K562 (cell line): ENCODE data around the gene CXCL12. TPM values are rescaled to one million over a fixed set of nuclear protein-coding genes. Genes with fewer than 3 reads are reported as not detected.
A peak's percentile ranks its signal among the peaks of the same experiment; 100 is the strongest.

Experiments
- ATAC-seq: fragments of 200-7000 bp; cut with Tn5 transposase; 3 replicates; pipeline ENCODE4 v1.9.1; 2020; ENCODE audit warnings: moderate library complexity
- BruUV-seq: library from RNA; stranded (reverse); fragments of 400-500 nt; replicated peaks from 2 replicates; lab custom pipeline; 2021; lab: Mats Ljungman, UMichigan
- CTCF ChIA-PET: fragments of 300-600 bp; formaldehyde crosslinking; extraction: SDS; loops from one replicate; lab custom pipeline; 2021; ENCODE audit warnings: low intra/inter-chr PET ratio; lab: Yijun Ruan, JAX
- POLR2A ChIA-PET: fragments of 300-600, 350-650 bp; sonication (Branson Sonifier 250); formaldehyde crosslinking; extraction: SDS; loops from one replicate; lab custom pipeline; 2021; ENCODE audit warnings: antibody characterized with exemption, inconsistent platforms; lab: Yijun Ruan, JAX
- DNase-seq, 4 experiments: peaks; one replicate each; pipeline versions ENCODE4 v3.0.0 to v3.0.0-alpha.2; 2011 to 2018; ENCODE audit warnings: low spot score in 3 of 4, mixed read lengths in 3 of 4; ENCODE audit errors: extremely low read depth in 1 of 4
- FAIRE-seq: peaks from 2 replicates; lab custom pipeline; 2011; peaks lifted over from hg19 to GRCh38; lab: Jason Lieb, UNC
- H2AFZ ChIP-seq: 2 replicates; pipeline ENCODE4 v1.6.0; 2011; ENCODE audit warnings: low read depth, low read length, control low read depth, inconsistent platforms
- H3K27ac ChIP-seq: fragments of 200-600 bp; 3 replicates; pipeline ENCODE4 v1.8.0; 2011; ENCODE audit warnings: low read depth, mild to moderate bottlenecking, control low read depth, inconsistent platforms, low read length, moderate library complexity, mixed read lengths; ENCODE audit errors: extremely low read depth
- H3K27me3 ChIP-seq, 2 experiments: fragments of 300-600 bp in 1 of 2; 2 replicates in 1 of 2; 3 replicates in 1 of 2; pipeline versions ENCODE4 v1.6.0 to v1.8.0; 2011; ENCODE audit warnings: inconsistent platforms in 2 of 2, low read length in 2 of 2, mild to moderate bottlenecking in 1 of 2, mixed read lengths in 1 of 2, moderate library complexity in 1 of 2; ENCODE audit not compliant: control insufficient read depth in 2 of 2, insufficient read depth in 2 of 2
- H3K36me3 ChIP-seq: fragments of 300-600 bp; 3 replicates; pipeline ENCODE4 v1.8.0; 2011; ENCODE audit warnings: mild to moderate bottlenecking, low read length, inconsistent platforms; ENCODE audit not compliant: control insufficient read depth, insufficient read depth
- H3K4me1 ChIP-seq, 2 experiments: fragments of 200-600 bp in 1 of 2; replicated peaks in 1 of 2; 2 replicates in 1 of 2; 3 replicates in 1 of 2; pipeline versions ENCODE4 v1.5.1 to v1.8.0; 2011; ENCODE audit warnings: inconsistent platforms in 2 of 2, low read length in 2 of 2, mild to moderate bottlenecking in 1 of 2, mixed read lengths in 1 of 2, moderate library complexity in 1 of 2; ENCODE audit not compliant: control insufficient read depth in 2 of 2, insufficient read depth in 2 of 2
- H3K4me2 ChIP-seq: 2 replicates; pipeline ENCODE4 v1.6.1; 2011; ENCODE audit warnings: low read length, control low read depth, inconsistent platforms, mixed read lengths; ENCODE audit not compliant: insufficient read depth
- H3K4me3 ChIP-seq: fragments of 200-600 bp; sonication (generic), shearing (Covaris generic); 2 replicates; pipeline ENCODE4 v1.5.1; 2016; ENCODE audit warnings: control low read depth, inconsistent platforms
- H3K79me2 ChIP-seq: fragments of 200-600 bp; 3 replicates; pipeline ENCODE4 v1.8.0; 2011; ENCODE audit warnings: low read length, inconsistent platforms; ENCODE audit not compliant: control insufficient read depth, insufficient read depth
- H3K9ac ChIP-seq, 2 experiments: 2 replicates each; pipeline versions ENCODE4 v1.6.0 to v1.6.1; 2011; ENCODE audit warnings: low read depth in 2 of 2, low read length in 2 of 2, control low read depth in 1 of 2, inconsistent platforms in 1 of 2, mild to moderate bottlenecking in 1 of 2, mixed read lengths in 1 of 2; ENCODE audit not compliant: insufficient read depth in 1 of 2
- H3K9me1 ChIP-seq: one replicate; pipeline ENCODE4 v1.6.0; 2011; ENCODE audit warnings: inconsistent platforms, mild to moderate bottlenecking, low read length, moderate library complexity; ENCODE audit not compliant: control insufficient read depth, insufficient read depth
- H3K9me3 ChIP-seq: replicated peaks from 2 replicates; pipeline ENCODE4 v1.5.1; 2011; ENCODE audit warnings: low read depth, low read length, inconsistent platforms; ENCODE audit not compliant: control insufficient read depth, insufficient read depth
- H4K20me1 ChIP-seq: replicated peaks from 2 replicates; pipeline ENCODE4 v1.6.1; 2011; ENCODE audit warnings: low read length, inconsistent platforms, mixed read lengths; ENCODE audit not compliant: control insufficient read depth, insufficient read depth
- GABPA ChIP-seq: fragments of 200-800 bp; sonication (Bioruptor generic); conservative IDR thresholded peaks from 2 replicates; pipeline ENCODE4 v1.6.1; 2016; ENCODE audit warnings: low read depth, missing genetic modification characterization, missing compliant biosample characterization
- L3MBTL2 ChIP-seq: fragments of 450-650 bp; IDR thresholded peaks from 2 replicates; pipeline ENCODE4 v1.6.1; 2016; ENCODE audit warnings: mild to moderate bottlenecking, moderate library complexity
- POLR2G ChIP-seq: fragments of 200-400 bp; formaldehyde crosslinking; IDR thresholded peaks from 2 replicates; pipeline ENCODE4 v1.6.1; 2017; ENCODE audit warnings: low read depth, mild to moderate bottlenecking, antibody characterized with exemption, low read length, moderate library complexity
- SPI1 ChIP-seq: IDR thresholded peaks from 2 replicates; pipeline ENCODE4 v1.6.1; 2011; ENCODE audit warnings: low read depth, low read length, control low read depth, borderline replicate concordance
- ZNF511 ChIP-seq: sonication (generic); formaldehyde crosslinking; IDR thresholded peaks from 2 replicates; pipeline ENCODE4 v1.8.0; 2022; ENCODE audit warnings: mild to moderate bottlenecking, missing genetic modification reagents
- WGBS: fragments of 100-300 bp; shearing (Covaris generic); methylation state at CpG from one replicate; pipeline ENCODE4 v1.1.6; 2016; ENCODE audit warnings: low coverage, mixed read lengths; ENCODE audit not compliant: insufficient coverage; ENCODE audit errors: missing lambda C conversion rate; 5-methylcytosine and 5-hydroxymethylcytosine counted together
- in situ Hi-C: fragments of 300-500 bp; cut with MboI; formaldehyde crosslinking; loops from 4 replicates; pipeline ENCODE4 v1.15.0; 2018; ENCODE audit warnings: inconsistent platforms, mixed read lengths
- intact Hi-C: fragments of 100-400 bp; cut with micrococcal nuclease; formaldehyde crosslinking; loops from 2 replicates; pipeline ENCODE4 v1.14.2; 2022
- polyA plus RNA-seq, 8 experiments: library from polyadenylated mRNA; depleted of rRNA in 4 of 8; stranded (reverse) in 5 of 8; unstranded in 3 of 8; fragments of >200 nt; fragmentation: Nextera tagmentation in 2 of 8; fragmentation: Illumina TruSeq in 1 of 8; extraction: Ambion mirVana in 2 of 8; extraction: Trizol in 1 of 8; gene quantifications; 2 replicates each; pipeline versions ENCODE4 v1.2.1 to v1.2.3, GENCODE V29; 2011 to 2014; ENCODE audit warnings: inconsistent platforms in 1 of 8, missing spikeins in 1 of 8
- total RNA-seq, 7 experiments: library from RNA; depleted of rRNA in 6 of 7; stranded (reverse); fragments of >200 nt in 6 of 7; fragmentation: Illumina TruSeq in 2 of 7; extraction: Trizol in 2 of 7; gene quantifications; 2 replicates each; pipeline versions ENCODE4 v1.2.1 to v1.2.3, GENCODE V29; 2011 to 2021; ENCODE audit warnings: low replicate concordance in 1 of 7
- TF ChIP-seq, protein P1 (sequence below): fragments of 200-800 bp; sonication (Bioruptor generic); IDR thresholded peaks from 2 replicates; pipeline ENCODE4 v1.6.1; 2017; ENCODE audit warnings: missing genetic modification characterization, missing compliant biosample characterization
- TF ChIP-seq, protein P2 (sequence below): fragments of 450-650 bp; IDR thresholded peaks from 2 replicates; pipeline ENCODE4 v1.6.1; 2016; ENCODE audit warnings: mild to moderate bottlenecking, moderate library complexity

Gene CXCL12
- total and polyA plus RNA-seq, 9 of the 15 experiments (the other 6 are each of a cell fraction or from before 2014, with no cell fraction given), result 0.18 TPM; not detected in 8

DNA sequence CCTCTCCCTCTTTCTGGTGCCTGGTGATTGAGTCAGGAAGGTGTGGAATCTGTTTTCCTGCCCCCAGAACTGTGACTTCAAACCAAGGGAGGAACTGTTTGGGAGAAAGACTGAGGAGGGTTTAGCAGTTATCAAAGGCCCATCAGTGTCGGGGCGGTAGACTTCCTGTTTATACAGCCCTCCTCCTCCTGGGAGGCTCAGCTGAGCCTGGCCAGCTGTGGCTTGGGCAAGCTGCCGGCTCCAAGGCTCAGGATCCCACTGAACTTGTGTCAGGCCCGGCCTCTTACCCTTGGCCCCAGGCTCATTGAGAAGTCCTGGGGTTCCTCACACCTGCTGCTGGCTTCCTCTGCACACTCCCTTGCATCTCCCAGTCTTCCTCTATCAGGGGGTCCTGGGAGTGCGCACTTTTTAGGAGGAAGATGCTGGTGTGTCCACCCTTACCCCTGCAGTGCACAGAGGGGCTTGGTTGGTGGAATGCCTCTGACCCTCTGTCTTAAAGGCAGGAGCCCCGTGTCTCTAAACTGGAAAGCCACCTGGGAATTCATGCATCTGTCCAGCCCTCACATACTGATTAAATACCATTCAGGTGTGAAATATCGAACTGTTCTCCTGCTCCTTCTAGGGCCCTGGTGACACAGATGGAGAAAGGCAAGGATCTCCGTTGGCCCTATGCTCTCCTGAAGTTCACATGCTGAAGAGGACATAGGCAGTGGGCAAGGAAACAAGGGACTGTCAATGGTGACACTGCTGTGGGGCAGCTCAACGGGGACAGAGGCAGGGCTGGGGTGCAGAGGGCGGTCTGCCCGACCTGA is 32.4 kb downstream of the CXCL12 start:
- Histone ChIP-seq H3K9me1 (no peaks in the 10 kb centered on the region), H3K79me2 (no peaks in the 10 kb centered on the region), H3K27me3 (peaks cover 4 to 48% of the 10 kb centered on the region in 2 experiments; a peak in 3 of 5 replicates), H3K9ac (no peak overlapping the region), H3K27ac (no peak overlapping the region), H3K36me3 (no peaks in the 10 kb centered on the region), H3K4me2 (no peak overlapping the region), H2AFZ (peak overlapping the region; percentile 64; the same call in 1 of the 2 replicates), H3K4me1 (no peaks in the 10 kb centered on the region), H3K9me3 (no peaks in the 10 kb centered on the region), H3K4me3 (no peak overlapping the region), H4K20me1 (no peaks in the 10 kb centered on the region)
- 1% methylated on average over 11 of the region's 11 CpGs for WGBS
- intact Hi-C loops, result no loop called here
- FAIRE-seq, result no peak
- ChIA-PET CTCF (no interaction called here), POLR2A (interaction anchor here (0.7 kb wide), 1 partner anchor 12 kb away, joined by 3 read pairs; no protein-coding TSS in a partner anchor)
- ATAC-seq, result peak; percentile 70
- in situ Hi-C loops, result no loop called here
- BruUV-seq, result no TSS peak
- no peak for DNase-seq
- TF ChIP-seq GABPA (tag) (peak; percentile 75), POLR2G (no peak), ZNF511 (no peak), L3MBTL2 (peak; percentile 63), SPI1 (peak; percentile 73; the same call in 1 of the 2 replicates)
- TF ChIP-seq, protein P1, sequence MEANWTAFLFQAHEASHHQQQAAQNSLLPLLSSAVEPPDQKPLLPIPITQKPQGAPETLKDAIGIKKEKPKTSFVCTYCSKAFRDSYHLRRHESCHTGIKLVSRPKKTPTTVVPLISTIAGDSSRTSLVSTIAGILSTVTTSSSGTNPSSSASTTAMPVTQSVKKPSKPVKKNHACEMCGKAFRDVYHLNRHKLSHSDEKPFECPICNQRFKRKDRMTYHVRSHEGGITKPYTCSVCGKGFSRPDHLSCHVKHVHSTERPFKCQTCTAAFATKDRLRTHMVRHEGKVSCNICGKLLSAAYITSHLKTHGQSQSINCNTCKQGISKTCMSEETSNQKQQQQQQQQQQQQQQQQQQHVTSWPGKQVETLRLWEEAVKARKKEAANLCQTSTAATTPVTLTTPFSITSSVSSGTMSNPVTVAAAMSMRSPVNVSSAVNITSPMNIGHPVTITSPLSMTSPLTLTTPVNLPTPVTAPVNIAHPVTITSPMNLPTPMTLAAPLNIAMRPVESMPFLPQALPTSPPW (CRISPR knock-in tag), result peak; percentile 33; the same call in 1 of the 2 replicates
- TF ChIP-seq, protein P2, sequence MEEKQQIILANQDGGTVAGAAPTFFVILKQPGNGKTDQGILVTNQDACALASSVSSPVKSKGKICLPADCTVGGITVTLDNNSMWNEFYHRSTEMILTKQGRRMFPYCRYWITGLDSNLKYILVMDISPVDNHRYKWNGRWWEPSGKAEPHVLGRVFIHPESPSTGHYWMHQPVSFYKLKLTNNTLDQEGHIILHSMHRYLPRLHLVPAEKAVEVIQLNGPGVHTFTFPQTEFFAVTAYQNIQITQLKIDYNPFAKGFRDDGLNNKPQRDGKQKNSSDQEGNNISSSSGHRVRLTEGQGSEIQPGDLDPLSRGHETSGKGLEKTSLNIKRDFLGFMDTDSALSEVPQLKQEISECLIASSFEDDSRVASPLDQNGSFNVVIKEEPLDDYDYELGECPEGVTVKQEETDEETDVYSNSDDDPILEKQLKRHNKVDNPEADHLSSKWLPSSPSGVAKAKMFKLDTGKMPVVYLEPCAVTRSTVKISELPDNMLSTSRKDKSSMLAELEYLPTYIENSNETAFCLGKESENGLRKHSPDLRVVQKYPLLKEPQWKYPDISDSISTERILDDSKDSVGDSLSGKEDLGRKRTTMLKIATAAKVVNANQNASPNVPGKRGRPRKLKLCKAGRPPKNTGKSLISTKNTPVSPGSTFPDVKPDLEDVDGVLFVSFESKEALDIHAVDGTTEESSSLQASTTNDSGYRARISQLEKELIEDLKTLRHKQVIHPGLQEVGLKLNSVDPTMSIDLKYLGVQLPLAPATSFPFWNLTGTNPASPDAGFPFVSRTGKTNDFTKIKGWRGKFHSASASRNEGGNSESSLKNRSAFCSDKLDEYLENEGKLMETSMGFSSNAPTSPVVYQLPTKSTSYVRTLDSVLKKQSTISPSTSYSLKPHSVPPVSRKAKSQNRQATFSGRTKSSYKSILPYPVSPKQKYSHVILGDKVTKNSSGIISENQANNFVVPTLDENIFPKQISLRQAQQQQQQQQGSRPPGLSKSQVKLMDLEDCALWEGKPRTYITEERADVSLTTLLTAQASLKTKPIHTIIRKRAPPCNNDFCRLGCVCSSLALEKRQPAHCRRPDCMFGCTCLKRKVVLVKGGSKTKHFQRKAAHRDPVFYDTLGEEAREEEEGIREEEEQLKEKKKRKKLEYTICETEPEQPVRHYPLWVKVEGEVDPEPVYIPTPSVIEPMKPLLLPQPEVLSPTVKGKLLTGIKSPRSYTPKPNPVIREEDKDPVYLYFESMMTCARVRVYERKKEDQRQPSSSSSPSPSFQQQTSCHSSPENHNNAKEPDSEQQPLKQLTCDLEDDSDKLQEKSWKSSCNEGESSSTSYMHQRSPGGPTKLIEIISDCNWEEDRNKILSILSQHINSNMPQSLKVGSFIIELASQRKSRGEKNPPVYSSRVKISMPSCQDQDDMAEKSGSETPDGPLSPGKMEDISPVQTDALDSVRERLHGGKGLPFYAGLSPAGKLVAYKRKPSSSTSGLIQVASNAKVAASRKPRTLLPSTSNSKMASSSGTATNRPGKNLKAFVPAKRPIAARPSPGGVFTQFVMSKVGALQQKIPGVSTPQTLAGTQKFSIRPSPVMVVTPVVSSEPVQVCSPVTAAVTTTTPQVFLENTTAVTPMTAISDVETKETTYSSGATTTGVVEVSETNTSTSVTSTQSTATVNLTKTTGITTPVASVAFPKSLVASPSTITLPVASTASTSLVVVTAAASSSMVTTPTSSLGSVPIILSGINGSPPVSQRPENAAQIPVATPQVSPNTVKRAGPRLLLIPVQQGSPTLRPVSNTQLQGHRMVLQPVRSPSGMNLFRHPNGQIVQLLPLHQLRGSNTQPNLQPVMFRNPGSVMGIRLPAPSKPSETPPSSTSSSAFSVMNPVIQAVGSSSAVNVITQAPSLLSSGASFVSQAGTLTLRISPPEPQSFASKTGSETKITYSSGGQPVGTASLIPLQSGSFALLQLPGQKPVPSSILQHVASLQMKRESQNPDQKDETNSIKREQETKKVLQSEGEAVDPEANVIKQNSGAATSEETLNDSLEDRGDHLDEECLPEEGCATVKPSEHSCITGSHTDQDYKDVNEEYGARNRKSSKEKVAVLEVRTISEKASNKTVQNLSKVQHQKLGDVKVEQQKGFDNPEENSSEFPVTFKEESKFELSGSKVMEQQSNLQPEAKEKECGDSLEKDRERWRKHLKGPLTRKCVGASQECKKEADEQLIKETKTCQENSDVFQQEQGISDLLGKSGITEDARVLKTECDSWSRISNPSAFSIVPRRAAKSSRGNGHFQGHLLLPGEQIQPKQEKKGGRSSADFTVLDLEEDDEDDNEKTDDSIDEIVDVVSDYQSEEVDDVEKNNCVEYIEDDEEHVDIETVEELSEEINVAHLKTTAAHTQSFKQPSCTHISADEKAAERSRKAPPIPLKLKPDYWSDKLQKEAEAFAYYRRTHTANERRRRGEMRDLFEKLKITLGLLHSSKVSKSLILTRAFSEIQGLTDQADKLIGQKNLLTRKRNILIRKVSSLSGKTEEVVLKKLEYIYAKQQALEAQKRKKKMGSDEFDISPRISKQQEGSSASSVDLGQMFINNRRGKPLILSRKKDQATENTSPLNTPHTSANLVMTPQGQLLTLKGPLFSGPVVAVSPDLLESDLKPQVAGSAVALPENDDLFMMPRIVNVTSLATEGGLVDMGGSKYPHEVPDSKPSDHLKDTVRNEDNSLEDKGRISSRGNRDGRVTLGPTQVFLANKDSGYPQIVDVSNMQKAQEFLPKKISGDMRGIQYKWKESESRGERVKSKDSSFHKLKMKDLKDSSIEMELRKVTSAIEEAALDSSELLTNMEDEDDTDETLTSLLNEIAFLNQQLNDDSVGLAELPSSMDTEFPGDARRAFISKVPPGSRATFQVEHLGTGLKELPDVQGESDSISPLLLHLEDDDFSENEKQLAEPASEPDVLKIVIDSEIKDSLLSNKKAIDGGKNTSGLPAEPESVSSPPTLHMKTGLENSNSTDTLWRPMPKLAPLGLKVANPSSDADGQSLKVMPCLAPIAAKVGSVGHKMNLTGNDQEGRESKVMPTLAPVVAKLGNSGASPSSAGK, result peak; percentile 19; the same call in 1 of the 2 replicates
- TF ChIP-seq, all 486 proteins: peak for 5
